Skin of body (tissue), 2 donors: ENCODE data around the gene CDK19. TPM values are rescaled to one million over a fixed set of nuclear protein-coding genes. Genes with fewer than 3 reads are reported as not detected.
A peak's percentile ranks its signal among the peaks of the same experiment; 100 is the strongest.

ENCODE experiments used
- DNase-seq: peaks from one replicate; lab custom pipeline; 2025; lab: John Stamatoyannopoulos, UW
- total RNA-seq: library from RNA; depleted of rRNA; stranded (reverse); fragments of >200 nt; gene quantifications from one replicate; pipeline ENCODE4 v1.2.3, GENCODE V29; 2014

Gene CDK19
- total RNA-seq, 1 donor from 2014 or later: 22.4 TPM

DNA sequence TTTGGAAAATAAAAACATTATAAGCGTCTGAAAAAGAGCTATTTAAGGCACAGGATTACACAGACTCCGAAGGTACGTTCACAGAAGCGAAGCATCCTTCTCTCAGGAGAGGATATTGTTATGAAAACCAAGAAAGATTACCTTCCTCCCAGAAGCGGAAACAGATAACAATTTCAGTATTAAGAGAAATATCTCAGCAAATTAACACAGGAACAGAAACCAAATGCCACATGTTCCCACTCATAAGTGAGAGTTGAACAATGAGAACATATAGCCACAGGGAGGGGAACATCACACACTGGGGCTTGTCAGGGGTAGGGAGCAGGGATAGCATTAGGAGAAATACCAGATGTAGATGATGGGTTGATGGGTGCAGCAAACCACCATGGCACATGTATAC, 109.7 kb downstream of the CDK19 start:
- no peak for DNase-seq

DNA sequence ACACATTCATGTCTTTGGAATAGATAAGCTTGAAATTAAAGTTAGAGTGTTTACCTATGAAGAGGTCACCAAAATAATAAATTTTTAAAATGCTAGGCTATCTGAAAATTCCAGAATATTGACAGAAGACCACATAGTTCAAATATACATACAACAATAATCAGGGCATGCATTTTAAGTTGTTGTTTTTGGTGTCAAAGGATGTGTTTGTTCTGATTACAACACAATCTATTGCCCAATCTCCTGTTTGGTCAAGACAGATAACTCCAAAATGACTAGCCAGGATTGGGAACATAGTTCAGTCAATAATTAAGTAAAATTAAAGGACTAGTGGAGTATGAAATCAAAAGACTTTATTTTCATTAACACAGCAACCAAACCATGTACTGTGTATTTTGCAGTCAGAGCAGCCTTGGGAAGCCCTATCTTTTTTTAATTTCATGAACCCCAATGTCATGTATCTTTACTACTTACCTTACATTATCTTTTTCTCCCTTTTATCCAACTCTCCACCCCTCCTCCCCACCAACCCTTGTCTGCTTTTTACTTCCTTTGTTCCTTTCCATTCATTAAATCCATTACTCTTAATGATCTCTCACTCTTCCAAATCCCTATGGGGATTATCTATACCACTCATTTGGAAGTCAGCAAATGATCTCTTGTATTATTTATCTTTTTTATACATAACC, 111.2 kb downstream of the CDK19 start:
- DNase-seq: no peak

DNA sequence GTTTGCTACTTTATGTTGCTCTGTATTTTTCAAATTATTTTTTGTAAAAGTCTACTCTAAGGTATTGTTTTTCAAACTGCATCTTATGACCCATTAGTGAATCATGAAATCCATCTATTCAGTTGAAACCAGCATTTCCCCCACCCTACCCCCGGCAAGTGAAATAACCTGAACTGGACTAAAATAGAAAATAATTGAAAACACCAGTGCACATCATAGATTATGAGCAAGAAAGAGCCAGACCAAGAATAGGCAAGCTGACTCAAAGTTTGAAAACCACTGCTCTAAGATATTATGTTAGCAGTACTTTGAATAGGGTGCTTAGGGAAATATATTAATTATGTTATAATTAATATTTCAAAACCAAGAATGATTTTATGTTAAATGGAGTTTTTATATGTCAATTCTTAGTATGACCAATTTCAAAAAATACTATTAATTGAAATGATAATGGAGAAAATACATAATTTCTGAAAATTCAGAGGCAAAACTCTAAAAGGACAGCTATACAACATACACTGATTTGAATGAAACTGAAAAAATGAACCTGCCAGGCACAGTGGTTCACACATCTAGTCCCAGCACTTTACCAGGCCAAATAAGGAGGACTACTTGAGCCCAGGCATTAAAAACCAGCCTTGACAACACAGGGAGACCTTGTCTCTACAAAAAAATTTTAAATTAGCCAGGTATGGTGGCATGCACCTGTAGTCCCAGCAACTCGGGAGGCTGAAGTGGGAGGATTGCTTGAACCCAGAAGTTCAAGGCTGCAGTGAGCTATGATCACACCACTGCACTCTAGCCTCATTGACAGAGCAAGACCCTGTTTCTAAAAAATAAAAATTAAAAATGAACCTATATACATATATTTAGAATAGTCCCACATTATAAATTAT, 112.0 kb downstream of the CDK19 start:
- no peak for DNase-seq

DNA sequence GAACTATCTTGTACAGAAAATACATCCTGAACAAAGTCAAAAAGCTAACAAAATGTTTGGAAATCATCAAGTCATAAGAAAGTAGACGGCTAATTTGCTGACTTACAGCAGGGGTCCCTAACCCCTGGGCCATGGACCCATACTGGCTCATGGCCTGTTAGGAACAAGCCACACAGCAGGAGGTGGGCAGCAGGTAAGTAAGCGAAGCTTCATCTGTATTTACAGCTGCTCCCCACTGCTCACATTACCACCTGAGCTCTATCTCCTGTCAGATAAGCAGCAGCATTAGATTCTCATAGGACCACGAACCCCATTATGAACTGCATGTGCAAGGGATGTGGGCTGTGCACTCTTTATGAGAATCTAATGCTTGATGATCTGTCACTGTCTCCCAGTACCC, 115.5 kb downstream of the CDK19 start:
- no peak for DNase-seq

DNA sequence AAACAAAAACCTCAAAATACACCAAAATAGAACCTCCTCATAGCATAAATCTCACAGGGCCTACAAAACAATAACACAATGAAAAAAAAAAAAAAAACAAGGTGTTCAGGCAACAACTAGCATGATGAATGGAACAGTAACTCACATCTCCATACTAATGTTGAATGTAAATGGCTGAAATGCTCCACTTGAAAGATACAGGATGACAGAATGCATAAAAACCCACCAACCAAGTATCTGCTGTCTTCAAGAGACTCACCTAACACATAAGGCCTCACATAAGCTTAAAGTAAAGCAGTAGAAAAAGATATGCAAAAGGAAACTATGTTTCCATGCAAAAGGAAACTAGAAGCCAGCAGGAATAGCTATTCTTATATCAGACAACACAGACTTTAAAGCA, 121.3 kb downstream of the CDK19 start:
- DNase-seq: no peak

DNA sequence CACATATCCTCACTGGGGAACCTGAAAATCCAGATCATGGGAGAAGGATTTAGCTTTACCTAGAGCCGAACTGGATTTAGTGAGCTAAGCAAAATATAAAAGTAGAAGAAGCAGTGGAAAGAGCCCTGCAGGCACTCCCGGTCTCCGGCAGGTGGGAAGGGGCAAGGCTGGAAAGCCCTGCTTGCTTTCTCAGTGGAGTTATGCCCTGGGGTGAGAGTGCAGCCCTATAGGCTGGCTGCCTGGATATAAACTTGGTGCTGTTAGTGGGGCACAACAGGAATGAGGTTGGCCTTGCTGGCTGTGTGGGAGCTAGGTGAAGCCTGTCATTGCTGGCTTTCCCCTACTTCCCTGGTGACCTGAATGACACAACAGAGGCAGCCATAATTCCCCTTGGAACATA, 122.0 kb downstream of the CDK19 start:
- DNase-seq: no peak

DNA sequence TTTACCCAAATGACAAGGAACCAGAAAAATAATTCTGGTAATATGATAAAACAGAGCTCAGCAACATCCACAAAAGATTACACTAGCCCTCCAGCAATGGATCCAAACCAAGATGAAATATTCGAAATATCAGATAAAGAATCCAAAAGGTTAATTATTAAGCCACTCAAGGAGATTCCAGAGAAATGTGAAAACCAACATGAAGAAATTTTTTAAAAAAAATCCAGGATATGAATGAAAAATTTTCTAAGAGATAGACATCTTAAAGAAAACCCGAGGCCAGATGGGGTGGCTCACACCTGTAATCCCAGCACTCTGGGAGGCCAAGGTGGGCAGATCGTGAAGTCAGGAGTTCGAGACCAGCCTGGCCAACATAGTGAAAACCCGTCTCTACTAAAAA, 124.4 kb downstream of the CDK19 start:
- DNase-seq: no peak

DNA sequence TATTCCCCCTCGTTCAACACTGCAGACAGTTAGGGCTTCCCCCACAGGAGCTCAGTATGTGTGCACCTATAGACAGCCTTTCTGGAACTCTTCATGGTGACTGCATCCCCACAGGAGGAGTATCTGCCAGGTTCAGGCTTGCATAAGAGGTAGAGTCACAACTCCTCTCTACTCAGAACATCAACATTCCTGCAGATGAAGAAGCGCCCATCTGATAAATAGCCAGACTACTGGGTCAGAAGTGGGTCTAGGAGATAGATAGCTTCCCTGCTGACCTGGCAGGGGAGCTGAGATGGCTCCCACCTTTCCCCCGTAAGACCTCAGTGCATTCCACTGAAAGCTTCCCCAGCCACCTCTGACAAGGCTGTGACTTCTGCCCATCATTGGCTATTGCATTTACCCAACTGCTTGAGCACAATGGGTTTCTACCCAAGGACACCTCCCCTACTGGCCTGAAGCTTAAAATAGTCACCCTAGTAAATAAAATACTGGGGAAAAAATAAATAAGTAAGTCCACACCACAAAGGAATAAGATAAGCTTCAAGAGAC, 125.1 kb downstream of the CDK19 start:
- no peak for DNase-seq

DNA sequence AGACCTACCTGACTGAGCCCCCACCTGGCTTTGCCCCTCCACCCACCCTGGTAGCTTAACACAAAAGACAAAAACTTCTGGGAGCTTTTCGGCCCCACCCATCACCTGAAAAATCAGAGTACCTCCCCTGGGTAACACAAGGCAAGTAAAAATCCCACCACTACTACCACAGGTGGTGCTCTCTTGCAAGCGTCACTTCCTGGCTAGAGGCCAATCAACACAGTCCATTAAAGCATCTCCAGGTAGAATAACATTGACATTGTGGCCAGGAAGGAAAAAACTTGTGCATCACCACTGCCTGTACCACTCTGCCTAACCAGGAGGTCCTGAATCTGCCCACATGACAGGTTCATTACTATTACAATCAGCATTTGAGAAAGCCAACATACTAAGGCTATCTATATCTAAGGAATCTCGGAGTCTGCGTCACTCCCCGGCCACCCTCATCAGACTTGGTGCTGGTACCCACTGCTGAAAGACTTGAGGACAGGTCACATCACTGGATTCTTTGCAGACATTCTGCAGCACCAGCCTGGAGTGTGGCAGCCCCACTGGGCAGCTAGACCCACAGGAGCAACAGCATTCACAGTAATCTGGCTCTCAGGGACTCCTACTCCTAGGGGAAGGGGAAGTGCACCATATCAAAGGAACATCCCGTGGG, 125.9 kb downstream of the CDK19 start:
- DNase-seq: no peak

DNA sequence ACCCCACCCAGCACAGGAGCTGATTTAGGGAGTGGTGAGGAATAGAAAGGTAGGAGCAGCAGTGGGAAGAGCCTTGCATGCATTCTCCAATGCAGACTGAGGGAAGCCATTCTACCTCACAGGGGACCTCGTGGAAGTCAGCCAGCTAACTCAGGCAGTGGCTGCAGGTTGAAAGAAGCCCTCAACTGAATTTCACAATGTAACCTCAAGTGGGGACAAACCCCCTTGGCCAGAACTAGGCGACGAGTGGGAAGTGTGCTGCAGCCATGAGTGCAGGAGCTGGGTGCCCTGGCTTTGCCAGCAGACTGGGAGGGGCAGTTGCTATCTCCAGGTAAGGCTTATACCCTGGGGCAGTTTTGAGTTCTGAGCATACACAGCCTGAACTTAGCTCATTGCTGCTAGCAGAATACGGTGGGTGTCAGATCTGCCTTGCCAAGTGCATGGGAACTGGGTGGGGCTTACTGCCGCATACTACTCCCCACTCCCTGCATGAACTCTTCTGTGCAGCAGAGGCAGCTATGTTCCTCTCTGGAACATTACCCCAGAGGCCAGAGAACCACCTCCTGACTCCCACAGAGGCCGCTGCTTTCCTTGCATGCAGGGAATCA, 126.5 kb downstream of the CDK19 start:
- no peak for DNase-seq

DNA sequence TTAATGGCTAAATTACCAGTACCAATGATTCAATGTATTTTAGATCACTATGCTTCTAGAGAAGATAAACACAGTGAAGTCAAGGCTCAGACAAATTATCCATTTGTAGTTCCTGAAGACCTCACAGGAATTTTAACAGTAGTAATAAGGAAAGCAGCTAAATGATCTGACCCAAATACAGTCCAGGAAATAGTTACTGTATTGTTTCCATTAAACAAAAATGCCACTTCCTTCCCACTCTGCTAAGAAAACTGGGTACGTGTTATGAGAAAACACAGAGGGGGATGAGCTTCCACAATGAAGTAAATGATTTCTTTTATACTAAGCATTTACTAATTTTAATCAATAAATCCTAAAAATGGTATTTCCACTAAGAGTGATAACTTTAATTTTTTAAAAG, 127.9 kb downstream of the CDK19 start:
- DNase-seq: no peak

DNA sequence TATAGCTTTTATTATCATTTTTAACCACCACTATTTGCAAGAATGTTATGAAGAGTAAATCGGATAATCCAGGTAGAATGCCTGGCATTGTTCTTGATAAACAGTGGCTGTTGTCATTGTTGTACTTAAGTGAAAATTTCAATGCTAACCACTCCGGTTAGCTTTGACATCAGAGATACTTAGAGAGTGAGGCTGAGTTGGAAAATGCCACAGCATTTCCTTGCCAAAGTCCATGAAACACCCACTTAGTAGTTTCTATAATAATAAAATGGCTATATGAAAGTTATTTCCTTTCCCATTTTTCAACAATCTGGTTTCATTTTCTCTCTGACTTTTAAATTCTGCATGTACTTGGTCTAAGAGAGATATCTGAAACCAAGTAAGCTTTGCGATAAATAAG, 132.0 kb downstream of the CDK19 start:
- DNase-seq: no peak

DNA sequence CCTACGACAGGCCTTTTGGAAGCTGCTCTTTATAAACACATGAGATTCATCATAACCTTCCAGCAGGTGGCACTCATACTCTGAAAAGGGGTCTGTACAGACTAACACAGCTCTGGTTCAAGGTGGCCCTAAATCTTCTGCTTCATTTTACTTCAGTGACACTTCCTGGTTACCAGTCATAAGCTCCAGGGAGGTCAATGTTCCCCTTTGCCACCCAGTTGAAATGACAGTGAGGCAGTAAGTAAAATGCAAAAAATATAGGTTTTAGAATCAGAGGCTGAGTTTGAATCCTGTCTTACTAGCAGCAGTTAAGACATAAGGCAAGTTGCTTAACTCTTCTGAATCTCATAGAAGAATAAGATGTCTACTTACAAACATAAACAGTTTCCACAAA, 132.8 kb downstream of the CDK19 start:
- DNase-seq: peak; percentile 55

DNA sequence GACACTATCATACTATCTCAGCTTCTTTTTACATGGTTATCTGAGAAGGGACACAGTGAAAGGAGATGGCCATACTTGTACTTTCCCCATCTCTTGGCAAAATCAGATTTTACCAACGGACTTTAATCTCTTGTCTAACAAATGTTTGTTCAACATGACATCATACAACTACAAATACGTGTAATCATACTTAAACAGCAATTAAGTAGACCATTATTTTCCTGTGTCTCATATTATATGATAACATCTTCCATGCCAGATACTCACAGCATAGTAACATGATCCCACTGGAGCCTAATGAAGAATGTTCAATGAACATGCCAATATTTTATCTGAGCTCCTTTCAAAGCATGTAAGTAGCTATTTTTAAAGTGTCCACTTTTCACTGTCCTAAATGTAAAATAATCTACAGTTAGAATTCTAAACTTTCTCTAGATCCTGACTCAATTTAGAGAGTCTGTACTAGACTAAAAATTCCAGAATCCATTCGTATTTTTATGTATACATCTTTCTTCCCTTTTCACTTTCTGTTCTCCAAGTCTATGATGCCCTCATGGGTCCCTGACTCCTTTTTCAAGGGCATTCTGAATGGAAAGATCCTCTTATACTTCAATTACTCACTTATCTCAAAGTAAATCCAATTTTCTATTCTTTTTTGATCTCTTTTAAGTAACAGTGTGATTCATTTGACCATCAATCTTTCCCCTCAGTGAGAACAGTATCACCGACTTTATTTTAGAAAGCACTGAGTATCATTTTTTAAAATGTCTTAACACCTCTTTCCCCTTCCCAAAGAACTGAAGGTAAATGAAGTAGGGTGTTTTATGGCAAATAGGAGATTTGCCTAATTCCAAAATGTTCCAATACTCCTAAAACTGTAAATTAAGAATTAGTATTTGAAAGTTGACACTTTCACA, 133.5 kb downstream of the CDK19 start:
- DNase-seq: no peak

DNA sequence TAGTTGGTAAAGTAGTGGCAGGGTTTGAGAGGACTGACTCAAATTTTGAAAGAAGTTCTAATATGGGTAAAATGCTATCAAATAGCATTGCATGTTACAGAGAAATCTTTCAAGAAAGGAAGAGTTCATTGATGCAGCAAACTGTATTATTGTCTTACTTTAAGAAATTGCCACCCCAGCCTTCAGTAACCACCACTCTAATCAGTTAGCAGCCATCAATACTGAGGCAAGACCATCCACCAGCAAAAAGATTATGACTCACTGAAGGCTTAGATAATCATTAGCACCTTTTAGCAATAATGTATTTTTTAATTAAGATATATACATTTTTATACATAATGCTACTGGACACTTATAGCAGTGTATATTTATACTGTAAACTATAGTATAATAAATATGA, 138.9 kb downstream of the CDK19 start:
- no peak for DNase-seq

DNA sequence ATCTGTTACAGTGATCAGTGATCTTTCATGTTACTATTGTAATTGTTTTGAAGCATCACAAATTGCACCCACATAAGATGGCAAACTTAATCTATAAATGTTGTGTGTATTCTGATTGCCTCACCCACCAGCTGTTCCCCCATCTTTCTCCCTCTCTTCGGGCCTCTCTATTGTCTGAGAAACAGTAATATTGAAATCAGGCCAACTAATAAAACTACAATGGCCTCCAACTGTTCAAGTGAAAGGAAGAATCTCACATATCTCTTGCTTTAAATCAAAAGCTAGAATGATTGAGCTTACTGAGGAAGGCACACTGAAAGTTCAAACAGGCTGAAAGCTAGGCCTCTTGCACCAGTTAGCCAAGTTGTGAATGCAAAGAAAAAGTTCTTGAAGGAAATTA, 141.2 kb downstream of the CDK19 start:
- DNase-seq: no peak

DNA sequence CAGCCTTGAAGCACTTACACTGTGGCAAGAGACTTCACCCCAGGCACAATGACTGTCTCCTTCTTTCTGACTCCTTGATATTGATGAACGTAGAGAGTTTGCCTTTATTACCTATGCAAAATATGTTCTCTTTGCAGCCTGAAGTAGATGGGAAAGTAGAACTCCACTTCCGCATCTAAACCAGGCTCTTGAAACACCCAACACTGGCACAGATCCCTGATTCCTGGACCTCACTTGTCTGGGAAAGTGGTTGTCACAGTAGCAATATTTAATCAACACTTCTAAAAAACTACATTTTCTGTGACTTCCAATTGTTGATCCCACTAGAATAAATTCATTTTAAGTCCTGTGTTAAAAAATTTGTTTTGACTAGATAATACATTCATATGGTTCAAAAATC, 143.1 kb downstream of the CDK19 start:
- DNase-seq: no peak

DNA sequence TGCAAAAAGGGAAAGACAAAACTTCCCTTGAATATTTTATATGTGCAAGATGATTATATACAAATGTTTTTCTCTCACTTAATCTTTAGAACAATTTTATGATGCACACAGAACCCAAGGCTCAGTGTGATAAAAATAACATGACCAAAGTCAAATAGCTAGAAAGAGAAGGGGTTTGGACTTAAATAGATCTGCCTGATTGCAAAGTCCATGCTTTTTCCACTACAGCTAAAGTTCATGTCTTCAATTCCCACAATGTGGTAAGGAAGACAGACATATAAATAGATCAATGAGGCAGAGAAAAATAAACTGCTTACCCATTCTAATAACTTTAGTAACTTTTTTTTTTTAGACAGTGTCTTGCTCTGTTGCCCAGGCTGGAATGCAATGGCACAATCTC, 143.8 kb downstream of the CDK19 start:
- no peak for DNase-seq

DNA sequence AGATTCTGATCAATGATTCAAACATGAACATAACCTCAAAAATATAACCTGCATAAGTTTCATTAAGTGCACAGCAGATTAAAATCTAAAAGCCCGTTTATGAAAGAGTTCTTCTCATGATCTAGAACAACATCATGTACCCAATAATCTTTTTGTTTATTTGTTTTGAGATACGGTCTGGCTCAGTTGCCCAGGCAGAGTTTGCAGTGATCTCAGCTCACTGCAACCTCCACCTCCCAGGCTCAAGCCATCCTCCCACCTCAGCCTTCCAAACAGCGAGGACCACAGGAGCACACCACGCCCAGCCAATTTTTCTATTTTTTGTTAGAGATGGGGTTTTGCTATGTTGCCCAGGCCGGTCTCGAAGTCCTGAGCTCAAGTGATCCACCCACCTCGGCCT, 149.7 kb downstream of the CDK19 start:
- DNase-seq: no peak

DNA sequence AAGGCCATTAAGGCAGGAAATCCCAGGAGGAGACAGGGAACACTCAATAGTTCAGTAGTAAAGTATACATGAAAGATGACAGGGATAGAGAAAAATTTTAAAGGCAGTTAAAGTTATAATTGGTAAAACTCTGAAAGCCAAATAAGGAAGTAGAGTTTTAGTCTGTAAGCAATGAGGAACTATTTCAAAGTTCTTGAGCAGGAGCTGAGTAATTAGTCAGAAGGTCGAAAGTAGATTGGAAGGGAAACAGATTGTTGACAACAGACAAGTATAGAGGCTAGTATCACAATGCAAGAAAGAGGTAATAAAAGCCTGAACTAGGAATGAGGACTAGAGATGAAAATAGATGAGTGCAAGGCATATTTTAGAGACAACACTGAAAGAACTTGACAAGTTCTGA, 150.3 kb downstream of the CDK19 start:
- no peak for DNase-seq
